PC-3 (cell line): ENCODE data around the gene KIF17.

ENCODE experiments used
- EZH2 ChIP-seq: fragments of 300-600 bp; sonication (generic); IDR thresholded peaks from one replicate; pipeline ENCODE4 v1.6.1; 2017; ENCODE audit warnings: antibody characterized with exemption, mild to moderate bottlenecking, low read length; ENCODE audit not compliant: unreplicated experiment
- TF ChIP-seq, protein P1 (sequence below): fragments of 300-600 bp; sonication (generic); conservative IDR thresholded peaks from 2 replicates; pipeline ENCODE4 v1.5.1; 2017; ENCODE audit warnings: antibody characterized with exemption, low read depth, mild to moderate bottlenecking, low read length

DNA sequence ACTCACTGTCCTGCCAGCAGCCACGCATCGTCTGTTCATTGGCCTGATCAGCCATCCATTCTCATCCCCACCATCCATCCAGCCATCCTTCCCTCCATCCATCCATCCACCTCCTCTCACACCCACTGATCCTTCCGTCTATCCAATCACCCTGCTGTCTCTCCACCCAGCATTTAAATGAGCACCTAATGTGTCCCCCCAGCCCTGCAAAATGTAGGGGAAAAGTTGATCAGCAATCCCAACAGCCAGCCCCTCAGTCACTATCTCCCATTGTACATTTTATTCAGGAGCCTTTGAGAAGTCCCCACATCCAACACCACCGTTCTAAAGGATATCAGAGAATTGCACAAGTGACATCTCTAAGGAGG is 45.6 kb downstream of the KIF17 start:
- TF ChIP-seq, protein P1, sequence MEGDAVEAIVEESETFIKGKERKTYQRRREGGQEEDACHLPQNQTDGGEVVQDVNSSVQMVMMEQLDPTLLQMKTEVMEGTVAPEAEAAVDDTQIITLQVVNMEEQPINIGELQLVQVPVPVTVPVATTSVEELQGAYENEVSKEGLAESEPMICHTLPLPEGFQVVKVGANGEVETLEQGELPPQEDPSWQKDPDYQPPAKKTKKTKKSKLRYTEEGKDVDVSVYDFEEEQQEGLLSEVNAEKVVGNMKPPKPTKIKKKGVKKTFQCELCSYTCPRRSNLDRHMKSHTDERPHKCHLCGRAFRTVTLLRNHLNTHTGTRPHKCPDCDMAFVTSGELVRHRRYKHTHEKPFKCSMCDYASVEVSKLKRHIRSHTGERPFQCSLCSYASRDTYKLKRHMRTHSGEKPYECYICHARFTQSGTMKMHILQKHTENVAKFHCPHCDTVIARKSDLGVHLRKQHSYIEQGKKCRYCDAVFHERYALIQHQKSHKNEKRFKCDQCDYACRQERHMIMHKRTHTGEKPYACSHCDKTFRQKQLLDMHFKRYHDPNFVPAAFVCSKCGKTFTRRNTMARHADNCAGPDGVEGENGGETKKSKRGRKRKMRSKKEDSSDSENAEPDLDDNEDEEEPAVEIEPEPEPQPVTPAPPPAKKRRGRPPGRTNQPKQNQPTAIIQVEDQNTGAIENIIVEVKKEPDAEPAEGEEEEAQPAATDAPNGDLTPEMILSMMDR = no peak
- TF ChIP-seq EZH2 = no peak
